ENCODE data around the gene PACSIN1.

Gene PACSIN1

DNA sequence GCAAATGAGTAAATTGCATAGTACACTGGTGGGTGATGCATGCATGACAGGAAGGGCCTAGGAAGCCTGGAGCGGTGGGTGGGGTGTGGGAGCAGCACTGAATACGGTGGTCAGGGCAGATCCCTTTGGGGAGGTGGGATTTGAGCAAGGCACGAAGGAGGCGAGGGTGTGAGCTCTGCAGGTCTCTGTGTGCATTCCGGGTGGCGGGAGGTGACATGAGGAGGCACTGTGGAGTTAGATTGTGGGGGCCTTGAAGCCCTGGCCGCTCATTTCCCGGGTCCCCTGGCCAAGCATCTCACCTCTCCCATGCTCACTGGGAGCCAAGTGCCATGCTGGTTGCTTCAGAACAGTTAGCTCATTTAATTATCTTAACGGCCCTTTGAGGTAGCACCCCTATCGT lies 96.5 kb downstream of the PACSIN1 start:
- no peak for DNase-seq (ENCODE audit: low read depth, low spot score)

DNA sequence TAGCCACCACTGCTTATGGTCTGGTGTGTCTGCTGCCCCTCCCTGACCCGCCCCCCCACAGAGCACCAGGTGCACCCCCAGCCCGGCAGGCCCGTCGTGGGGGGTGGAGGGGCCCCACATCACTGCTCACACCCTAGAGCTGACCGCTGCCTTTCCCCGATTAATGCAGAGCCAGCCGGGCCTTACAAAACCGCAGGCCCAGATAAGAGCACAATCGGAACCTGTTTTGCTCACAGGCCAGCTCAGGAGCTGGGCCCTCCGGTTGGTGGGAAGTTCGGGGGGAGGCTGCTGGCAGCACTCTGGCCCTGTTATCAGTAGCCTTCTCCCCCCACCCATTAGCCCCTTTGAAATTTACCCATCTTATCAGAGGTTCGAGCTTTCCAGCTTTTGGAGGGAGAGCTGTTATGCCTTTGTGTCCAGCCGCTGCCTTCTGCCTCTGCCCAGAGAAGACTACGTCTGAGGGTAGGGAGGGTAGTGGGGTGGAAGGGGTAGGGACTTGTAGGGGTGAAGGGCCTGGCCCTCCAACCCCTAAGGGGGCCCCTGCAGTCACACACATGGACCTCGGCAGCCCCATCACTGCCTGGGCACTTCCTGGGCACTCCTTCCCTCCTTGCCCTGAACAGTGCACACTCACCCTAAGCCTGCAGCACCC lies 97.1 kb downstream of the PACSIN1 start:
- DNase-seq (ENCODE audit: low read depth, low spot score), result no peak

DNA sequence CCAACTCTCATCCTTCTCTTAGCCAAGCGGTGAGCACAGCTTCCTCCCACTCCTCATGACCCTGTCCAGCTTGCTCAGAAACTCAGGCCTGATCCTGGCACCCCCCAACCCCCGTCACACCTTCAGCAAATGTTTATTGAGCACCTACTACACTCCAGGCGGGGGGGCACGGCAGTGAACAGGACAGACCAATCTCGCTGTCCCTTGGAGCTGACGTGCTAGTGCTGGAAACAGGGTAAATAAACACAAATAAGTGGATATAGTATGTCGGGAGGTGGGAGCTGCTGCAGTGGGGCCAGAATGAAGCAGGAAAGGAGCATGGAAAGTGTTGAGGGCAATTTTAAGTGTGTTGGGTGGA lies 97.6 kb downstream of the PACSIN1 start:
- DNase-seq (ENCODE audit: low read depth, low spot score), result no peak

DNA sequence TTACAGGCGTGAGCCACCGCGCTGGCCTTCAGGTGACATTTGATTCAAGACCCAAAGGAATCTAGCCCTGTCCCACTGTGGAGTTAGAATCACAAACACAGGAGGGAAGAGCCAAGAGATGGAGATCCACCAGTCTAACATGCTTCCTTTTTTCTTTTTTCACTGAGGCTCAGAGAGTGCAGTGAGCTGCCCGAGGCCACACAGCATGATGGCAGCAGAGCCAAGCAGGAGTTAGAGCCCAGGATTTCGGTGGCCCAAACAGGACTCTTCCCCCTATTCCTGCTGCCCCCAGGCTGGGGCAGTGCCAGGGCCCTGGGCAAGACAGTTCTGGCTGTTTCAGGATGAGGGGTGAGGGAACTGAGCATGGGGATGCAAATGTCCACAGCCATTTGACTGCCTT lies 98.3 kb downstream of the PACSIN1 start:
- no peak for DNase-seq (ENCODE audit: low read depth, low spot score)

DNA sequence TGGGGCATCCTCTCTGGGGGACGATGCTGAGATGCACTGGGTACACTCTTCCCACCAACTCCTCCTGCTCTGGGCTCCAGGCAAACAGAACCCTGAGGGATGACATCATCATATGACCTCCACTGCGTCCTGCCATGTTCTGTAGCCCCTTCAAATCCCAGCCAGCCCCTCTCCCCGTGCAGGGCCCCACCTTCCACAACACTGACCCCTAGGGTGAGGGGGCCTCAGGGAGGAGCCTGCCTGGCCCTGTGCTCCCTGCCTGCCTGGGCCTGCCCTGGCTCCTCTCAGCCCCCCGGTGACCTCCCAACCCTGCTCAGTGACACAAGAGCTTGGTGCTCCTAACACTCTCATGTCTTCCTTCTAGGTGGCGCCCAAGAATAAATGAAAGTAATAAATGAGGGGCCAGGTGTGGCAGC lies 99.9 kb downstream of the PACSIN1 start:
- DNase-seq (ENCODE audit: low read depth, low spot score), result no peak

DNA sequence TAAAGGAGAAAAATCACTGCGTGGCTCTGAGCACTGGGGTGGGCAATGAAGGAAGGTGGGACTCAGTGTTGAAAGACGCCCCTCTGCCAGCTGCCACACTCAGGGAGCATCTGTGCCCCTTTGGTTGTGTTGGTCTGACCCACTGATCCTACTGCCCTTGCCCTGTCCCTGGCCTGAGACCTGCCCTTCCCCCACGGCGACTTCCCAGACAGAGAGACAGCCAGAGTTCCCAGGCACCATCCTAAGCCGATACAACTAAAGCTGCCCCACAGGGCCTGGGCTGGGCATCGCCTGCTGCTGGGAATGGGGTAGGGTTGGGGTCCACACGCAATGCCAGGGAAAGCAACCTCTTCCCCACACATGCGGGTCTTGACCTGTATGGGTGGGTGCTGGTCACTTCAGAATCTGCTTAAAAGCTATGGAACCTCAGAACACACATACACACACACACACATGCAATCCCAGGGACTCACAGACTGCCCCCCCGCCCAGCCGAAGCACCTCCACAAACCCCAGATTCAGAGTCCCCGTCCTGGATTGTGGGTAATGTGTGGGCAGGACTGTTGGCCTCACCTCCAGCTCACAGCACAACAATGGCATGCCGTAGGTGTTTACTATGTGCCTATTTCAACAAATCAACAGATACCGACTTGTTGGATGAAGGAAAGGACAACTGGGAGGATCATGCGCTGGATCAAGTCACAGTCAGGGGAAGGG lies 101.1 kb downstream of the PACSIN1 start:
- DNase-seq (ENCODE audit: low read depth, low spot score), result no peak

DNA sequence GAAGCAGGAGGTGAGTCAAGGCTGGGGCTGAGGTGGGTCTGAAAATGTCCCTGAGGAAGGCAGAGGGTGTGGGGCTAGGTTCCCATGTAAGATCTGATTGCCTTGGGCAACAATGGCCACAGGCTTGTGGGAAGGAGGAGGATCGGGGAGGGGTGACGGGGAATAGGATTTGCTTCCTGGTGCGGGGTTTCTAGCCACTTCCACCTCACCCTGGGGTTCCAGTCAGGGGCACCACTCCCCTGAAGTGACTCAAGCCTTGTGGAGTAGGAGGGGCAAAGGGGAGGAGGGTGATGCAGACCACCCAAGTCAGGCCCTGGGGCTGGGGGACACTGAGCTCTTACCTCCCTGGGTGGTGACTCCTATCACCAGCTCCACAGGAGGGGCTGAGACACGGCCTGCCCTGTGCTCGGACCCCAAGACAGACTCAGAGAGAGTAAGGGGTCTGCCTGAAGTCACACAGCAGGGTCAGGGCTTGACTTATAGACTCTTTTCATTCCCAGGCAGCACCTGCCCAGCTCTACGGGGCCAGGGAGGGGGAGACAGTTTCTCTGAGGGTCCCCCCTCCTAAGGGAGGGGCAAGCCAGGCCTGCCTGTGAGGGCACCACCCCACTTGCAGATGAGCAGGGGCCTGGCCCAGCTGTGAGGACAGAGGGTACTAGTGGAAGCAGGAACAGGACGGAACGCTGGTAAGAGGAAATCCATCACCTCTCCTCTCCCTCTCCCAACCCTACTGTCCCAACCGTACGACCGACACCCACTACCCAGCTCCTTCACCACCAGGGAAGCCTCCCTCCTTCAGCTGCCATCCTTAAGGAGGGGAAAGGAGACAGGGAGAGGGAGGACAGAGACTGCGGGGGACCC lies 102.7 kb downstream of the PACSIN1 start:
- no peak for DNase-seq (ENCODE audit: low read depth, low spot score)

DNA sequence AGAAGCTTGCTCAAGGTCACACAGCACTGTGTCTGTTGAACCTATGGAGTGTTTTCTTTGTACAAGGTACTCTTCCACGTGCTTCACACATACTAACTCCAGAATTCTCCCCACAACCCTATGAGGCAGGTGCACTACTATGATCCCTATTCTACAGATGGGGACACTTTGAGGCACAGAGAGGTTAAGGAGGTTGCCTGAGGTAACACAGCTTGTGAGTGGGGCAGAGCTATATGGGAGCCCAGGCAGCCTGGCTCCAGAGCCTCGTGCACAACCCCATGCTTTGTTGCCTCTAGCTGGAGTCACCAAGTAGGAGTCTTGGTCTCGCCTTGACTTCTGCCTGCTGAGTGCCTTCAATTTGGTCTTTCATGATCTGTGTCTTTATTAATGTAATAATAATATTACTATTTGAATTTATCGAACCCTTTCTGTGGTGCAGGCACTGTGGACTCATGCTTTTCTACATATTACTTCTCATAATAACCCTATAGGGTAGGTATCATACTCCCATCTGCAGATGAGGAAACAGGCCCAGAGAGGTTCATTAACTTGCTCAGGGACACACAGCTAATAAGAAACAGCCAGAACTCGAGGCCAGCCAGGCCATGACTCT lies 103.6 kb downstream of the PACSIN1 start:
- DNase-seq (ENCODE audit: low read depth, low spot score), result no peak

DNA sequence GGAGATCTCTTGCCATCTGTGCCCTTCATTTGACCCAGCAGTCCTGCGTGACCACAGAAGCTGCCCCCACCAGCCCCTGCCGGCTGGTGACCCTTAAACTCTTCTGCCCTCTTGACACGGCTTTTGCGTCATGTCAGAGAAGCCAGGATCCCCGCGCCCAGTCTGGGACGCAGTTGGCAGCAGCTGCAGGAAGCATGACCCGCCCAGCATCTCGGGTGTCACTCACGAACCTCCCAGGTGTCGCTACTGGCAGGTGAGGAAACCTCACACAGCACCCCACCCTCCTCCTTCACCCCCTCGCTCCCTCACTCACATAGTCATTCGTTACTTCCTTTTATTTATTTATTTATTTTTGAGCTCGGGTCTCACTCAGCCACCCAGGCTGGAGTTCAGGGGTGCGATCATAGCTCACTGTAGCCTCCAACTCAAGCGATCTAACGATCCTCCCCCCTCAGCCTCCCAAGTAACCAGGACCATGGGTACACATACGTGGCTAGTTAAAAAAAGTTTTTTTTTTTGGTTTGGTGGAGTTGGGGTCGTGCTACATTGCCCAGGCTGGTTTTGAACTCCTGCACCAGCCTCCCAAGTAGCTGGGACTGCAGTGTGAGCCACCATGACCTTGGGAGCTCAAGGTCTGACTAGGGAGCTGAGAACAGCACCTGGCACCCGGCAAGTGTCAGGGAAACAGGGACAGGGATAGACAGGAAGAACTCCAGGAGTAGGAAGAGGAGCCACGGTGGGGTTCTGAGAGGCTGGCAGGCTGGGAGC lies 104.4 kb downstream of the PACSIN1 start:
- no peak for DNase-seq (ENCODE audit: low read depth, low spot score)

DNA sequence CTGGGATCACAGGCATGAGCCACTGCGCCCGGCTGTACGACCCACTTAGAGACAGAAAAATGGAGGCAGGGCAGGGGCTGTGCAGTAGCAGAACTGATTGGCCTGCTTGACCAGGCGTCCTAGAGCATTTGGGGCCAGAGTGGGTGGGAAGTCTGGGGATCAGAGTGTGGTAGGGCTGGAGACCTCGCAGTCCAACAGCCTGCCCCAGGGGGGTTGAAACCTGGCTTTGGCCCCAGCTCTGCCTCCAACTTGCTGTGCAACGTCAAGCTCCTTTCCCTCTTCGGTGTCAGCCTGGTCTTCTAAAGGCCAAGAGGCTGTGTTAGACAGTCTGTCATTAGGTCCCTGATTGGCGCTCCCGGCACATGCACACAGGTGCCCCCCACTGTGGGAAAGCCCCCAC lies 105.5 kb downstream of the PACSIN1 start:
- DNase-seq (ENCODE audit: low read depth, low spot score), result no peak

DNA sequence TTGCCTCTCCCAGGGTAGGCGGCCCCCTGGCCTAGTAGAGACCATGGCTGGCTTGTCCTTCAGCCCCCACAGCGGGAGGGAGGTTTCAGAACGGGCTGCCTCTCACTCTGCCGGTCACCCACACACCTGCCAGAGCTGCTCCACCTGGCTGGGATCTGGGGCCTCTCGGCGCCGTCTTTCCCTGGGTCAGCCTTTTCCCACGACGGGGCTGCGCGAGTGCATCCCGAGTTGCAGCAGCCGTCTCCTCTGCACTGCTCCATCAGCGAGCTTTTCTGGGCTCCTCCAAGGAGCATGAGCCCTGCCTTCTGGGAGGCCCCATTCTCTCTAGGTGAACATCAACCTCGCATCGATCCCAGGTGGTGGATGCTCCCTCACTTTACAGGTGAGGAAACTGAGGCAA lies 106.1 kb downstream of the PACSIN1 start:
- DNase-seq (ENCODE audit: low read depth, low spot score), result no peak

DNA sequence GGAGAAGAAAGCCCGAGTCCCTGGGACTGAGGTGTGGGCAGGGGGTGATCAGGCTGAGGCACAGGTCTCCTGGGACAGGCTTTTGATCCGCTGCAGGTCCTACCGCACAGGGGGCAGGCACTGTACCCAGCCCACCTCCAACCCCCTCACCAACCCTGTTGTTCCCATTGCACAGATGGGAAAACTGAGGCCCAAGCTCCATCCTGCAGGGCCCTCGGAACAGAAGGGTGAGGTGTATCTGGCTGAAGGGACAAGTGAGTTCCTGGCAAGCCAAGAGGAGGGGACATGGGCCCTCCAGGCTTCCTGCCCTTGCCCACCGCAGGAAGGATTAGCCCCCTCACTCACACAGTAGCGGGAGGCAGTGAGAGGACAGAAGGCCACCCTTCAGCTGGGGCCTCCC lies 106.7 kb downstream of the PACSIN1 start:
- no peak for DNase-seq (ENCODE audit: low read depth, low spot score)

DNA sequence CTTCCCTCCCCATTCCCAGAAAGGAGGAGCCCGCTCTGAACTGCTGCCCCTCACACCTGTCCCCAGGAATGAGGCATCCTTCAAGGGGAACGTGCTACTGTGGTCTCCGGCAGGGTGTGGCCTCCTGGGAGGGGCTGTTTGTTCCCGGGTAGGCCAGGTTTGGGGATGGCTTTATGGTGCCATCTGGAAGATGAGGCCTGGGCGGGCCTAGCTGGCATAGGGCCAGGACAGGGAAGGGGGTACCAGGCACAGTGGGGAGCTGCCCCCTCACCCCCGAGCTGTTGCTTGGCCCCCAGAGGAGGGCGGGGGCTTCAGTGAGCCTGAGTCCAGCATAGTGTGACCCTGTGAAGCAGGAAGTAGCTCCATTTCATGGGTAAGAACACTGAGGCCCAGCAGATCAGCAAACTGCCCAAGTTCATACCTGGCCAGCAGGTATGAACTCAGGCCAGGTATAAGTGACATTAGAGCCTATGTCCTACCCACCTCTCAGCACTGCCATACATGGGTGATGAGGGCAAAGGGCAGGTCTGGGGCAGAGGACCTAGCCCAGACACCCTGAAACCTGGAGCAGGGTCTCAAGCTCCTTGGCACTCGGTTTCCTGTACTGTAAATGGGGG lies 107.8 kb downstream of the PACSIN1 start:
- DNase-seq (ENCODE audit: low read depth, low spot score), result no peak

DNA sequence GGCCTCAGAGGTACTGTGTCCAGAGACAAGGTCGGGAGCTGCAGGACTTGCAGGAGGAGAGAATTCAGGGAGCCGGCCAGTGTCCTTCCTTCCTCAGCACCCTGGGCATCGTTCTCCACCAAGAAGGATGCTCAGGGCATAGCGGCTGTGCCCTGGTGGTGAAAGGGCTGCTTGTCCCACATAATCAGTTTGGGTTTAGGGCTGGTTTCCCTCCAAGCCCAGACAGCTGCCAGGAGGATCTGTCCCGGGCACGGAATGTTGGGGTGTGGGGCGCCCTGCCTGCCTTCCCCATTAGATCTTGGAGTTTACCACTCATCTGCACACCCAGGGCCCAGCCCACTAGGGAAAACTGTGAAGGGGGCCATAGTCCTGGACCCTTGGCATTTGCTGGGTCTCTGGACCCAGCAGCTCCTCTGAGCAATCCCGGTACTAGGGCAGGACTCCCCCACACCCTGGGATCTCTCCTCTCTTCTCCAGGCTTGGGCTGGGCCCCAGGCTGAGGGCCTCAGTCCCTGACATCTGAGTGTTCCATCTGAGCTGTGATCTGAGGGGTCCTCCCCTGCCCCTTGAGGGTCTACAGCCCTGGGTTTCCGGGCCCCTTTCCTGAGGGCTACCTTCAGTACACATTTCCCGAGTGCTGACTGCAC lies 108.9 kb downstream of the PACSIN1 start:
- DNase-seq (ENCODE audit: low read depth, low spot score), result no peak

DNA sequence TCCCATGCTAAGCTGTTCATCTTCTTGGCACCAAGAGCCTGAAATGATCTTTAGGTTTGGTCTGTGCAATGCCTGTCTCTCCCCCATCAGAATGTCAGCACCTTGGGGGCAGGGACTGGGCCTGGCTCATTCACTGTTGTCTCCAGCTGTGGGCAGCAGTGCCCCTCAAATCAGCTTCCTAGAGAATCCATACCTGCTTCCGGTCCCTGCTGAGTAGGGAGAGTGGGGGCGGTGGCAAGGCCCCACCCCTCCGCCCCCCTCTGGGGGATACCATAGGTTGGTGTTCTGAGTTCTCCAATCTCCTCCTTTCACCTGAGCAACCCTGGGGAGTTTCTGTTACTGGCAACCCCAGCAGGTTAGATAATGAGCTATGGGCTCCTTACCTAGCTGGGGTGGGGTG lies 109.5 kb downstream of the PACSIN1 start:
- DNase-seq (ENCODE audit: low read depth, low spot score), result no peak

DNA sequence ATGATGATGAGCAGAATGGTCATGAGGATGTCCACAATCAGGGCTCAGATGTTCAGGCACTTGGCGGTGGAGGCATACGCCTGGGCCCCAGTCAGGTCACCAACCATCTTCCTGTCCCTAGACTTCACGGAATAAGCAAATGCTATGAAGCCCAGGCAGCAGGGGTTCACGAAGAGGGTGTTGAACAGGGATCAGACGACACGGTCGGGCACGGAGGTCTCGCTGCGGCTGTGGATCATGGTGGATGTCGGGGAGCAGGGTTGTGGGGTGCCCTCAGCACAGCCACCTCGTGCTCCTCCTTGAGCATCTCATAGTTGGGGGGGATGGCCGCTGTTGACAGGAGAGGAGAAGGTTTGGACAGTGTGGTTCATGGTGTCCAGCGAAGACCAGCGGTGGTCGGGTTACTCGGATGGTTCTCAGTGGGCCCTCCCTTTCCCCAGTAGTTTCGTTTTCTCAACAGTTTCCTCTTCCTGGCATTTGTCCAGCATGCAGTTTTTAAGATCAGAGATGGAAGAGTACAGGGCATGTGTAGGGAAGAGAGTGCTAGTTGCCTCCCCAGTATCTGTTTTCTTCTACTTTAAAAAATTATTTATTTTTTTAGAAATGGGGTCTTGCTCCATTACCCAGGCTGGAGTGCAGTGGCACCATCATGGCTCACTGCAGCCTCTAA lies 110.5 kb downstream of the PACSIN1 start:
- no peak for DNase-seq (ENCODE audit: low read depth, low spot score)

DNA sequence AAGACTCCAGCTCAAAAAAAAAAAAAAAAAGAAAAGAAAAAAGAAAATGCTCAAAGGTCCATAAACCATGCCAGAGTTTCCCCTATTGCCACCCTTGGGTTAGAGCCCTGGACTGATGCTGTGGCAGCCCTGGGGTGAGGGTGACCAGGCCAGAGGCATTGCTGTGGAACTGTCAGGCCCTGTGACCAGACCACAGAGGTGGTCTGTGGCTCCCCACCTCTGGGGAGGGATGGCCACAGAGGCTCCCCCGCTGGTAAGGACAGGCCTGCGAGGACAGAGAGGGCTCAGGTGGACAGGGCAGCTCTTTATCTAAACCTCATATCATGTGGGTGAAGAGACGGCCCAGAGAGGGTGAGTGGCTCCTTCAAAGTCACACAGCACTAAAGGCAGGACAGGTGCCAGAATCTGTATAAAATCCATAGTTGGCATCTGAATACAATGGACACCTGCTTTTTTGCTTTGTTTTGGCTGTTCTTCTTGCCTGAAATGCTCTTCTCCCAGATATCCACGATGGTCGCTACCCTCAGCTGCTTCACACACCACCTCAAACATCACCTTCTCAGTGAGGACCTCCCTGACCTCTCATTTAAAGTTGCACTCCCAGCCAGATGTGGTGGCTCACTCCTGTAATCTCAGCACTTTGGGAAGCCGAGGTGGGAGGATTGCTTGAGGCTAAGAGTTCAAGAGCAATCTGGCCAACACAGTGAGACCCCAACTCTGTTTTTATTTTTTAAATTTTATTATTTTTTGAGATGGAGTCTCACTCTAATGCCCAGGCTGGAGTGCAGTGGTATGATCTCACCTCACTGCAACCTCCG lies 112.8 kb downstream of the PACSIN1 start:
- no peak for DNase-seq (ENCODE audit: low read depth, low spot score)

DNA sequence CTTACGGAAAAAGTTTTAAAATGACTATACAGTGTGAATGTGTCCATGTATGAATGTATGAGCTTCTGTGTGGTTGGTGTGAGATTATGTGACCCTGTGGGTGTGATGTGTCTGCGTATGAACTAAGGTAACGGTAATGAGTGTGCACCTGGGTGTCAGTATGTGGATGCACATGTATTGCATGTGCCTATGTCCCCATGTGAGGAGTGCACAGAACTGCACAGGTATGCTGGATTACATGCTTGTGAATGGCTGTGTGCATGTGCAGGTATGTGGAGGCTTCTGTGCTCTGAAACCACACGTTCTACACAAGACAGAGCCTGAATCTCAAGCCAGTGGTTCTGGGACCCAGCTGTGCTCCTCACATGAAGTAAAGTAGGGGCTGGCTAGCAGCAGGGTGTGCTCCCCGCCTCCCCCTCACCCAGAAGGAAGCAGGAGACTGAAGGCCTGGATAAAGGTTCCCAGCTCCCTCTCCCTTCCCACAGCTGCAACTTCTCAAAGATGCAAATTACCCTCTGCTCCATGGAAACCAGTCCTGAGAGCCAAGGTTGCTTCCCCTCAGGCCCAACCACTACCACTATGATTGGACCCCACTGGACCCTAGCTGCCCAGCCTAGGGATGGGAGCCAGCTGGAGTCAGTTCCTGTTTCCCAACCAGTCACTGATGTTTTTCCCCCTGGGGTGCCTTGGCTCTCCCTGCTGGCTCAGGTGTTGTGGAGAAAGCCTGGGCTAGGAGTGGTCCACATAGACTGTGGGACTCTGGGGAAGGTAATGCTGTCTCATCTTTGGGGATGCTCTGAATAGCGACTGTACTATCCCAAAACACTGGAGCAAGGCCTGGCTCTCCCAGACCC lies 115.1 kb downstream of the PACSIN1 start:
- no peak for DNase-seq (ENCODE audit: low read depth, low spot score)
